B cell (primary cell): Measurements from ENCODE around the gene BCO2. TPM values are rescaled to one million over a fixed set of nuclear protein-coding genes. Genes with fewer than 3 reads are reported as not detected.

ENCODE experiments used
- ATAC-seq: fragments of 200-7000 bp; cut with Tn5 transposase; one replicate; pipeline ENCODE4 v1.10.0; 2021; ENCODE audit warnings: low read depth, mild to moderate bottlenecking, moderate number of reproducible peaks, moderate library complexity
- CTCF ChIA-PET: fragments of 350-600 bp; sonication (Branson Sonifier 250); formaldehyde crosslinking; loops from one replicate; lab custom pipeline; 2021; ENCODE audit warnings: antibody characterized with exemption, inconsistent platforms; lab: Charles Lee
- POLR2A ChIA-PET: fragments of 350-600 bp; sonication (Branson Sonifier 250); formaldehyde crosslinking; loops from one replicate; lab custom pipeline; 2021; ENCODE audit warnings: antibody characterized with exemption; lab: Charles Lee
- DNase-seq: peaks from one replicate; pipeline ENCODE4 v3.0.0; 2013
- H2AFZ ChIP-seq: 2 replicates; pipeline ENCODE4 v1.6.1; 2012; ENCODE audit warnings: mild to moderate bottlenecking, low read depth, low read length; ENCODE audit not compliant: insufficient read depth, poor library complexity, severe bottlenecking
- H3K27ac ChIP-seq, 2 donors: 1 replicate in 1 of 2; 2 replicates in 1 of 2; pipeline ENCODE4 v1.5.1; 2012 to 2013; ENCODE audit warnings: low read length in 2 of 2, mild to moderate bottlenecking in 2 of 2, moderate library complexity in 1 of 2
- H3K27me3 ChIP-seq, 4 experiments: fragments of 200-600 bp in 1 of 4; sonication (generic) in 1 of 4; replicated peaks in 1 of 4; 1 replicate in 2 of 4; 2 replicates in 2 of 4; pipeline versions ENCODE4 v1.6.1 to v1.7.0; 2013 to 2016; ENCODE audit warnings: low read length in 3 of 4, mild to moderate bottlenecking in 2 of 4, mixed read lengths in 1 of 4, moderate library complexity in 1 of 4; ENCODE audit not compliant: insufficient read depth in 4 of 4, control insufficient read depth in 3 of 4; ENCODE audit errors: control extremely low read depth in 1 of 4
- H3K36me3 ChIP-seq, 2 experiments: replicated peaks in 1 of 2; 1 replicate in 1 of 2; 2 replicates in 1 of 2; pipeline versions ENCODE4 v1.6.1 to v1.7.1; 2013; ENCODE audit warnings: low read length in 1 of 2; ENCODE audit not compliant: insufficient read depth in 2 of 2, control insufficient read depth in 1 of 2; ENCODE audit errors: control extremely low read depth in 1 of 2, extremely low read depth in 1 of 2
- H3K4me1 ChIP-seq, 2 donors: fragments of 200-600 bp in 1 of 2; sonication (generic) in 1 of 2; 1 replicate in 1 of 2; 2 replicates in 1 of 2; pipeline versions ENCODE4 v1.5.1 to v1.6.1; 2013 to 2017; ENCODE audit warnings: low read length in 2 of 2; ENCODE audit not compliant: control insufficient read depth in 2 of 2, insufficient read depth in 2 of 2
- H3K4me2 ChIP-seq: replicated peaks from 2 replicates; pipeline ENCODE3; 2012; ENCODE audit warnings: mild to moderate bottlenecking, low read depth, low read length; ENCODE audit not compliant: poor library complexity, severe bottlenecking
- H3K4me3 ChIP-seq, 5 experiments: fragments of 200-600 bp in 1 of 5; sonication (generic) in 1 of 5; 1 replicate in 3 of 5; 2 replicates in 2 of 5; pipeline versions ENCODE4 v1.5.1 to v1.7.0; 2011 to 2016; ENCODE audit warnings: low read length in 4 of 5, mild to moderate bottlenecking in 4 of 5, low read depth in 2 of 5, control low read depth in 1 of 5, moderate library complexity in 1 of 5; ENCODE audit not compliant: insufficient read depth in 1 of 5; ENCODE audit errors: control extremely low read depth in 1 of 5, extremely low read depth in 1 of 5
- H3K79me2 ChIP-seq: fragments of 200-600 bp; sonication (generic); one replicate; pipeline ENCODE4 v1.6.0; 2016; ENCODE audit warnings: low read length; ENCODE audit not compliant: control insufficient read depth, insufficient read depth
- H3K9ac ChIP-seq: fragments of 200-600 bp; sonication (generic); 2 replicates; pipeline ENCODE4 v1.6.1; 2017; ENCODE audit warnings: mild to moderate bottlenecking, low read length, moderate library complexity
- H3K9me3 ChIP-seq, 3 donors: one replicate each; pipeline versions ENCODE4 v1.6.1 to v1.7.1; 2013; ENCODE audit warnings: low read length in 2 of 3; ENCODE audit not compliant: control insufficient read depth in 2 of 3, insufficient read depth in 1 of 3; ENCODE audit errors: control extremely low read depth in 1 of 3
- H4K20me1 ChIP-seq: 2 replicates; pipeline ENCODE4 v1.6.0; 2012; ENCODE audit warnings: mild to moderate bottlenecking, low read length; ENCODE audit not compliant: insufficient read depth, control insufficient read depth, poor library complexity, severe bottlenecking
- H3K27ac Mint-ChIP-seq: one replicate; pipeline ENCODE4 v1.8.0; 2021; ENCODE audit warnings: mixed read lengths
- H3K27me3 Mint-ChIP-seq: one replicate; pipeline ENCODE4 v1.8.0; 2021; ENCODE audit warnings: mixed read lengths
- H3K4me1 Mint-ChIP-seq: one replicate; pipeline ENCODE4 v1.8.0; 2021; ENCODE audit warnings: mixed read lengths
- H3K4me3 Mint-ChIP-seq: one replicate; pipeline ENCODE4 v1.8.0; 2021; ENCODE audit warnings: mixed read lengths
- H3K9me3 Mint-ChIP-seq: one replicate; pipeline ENCODE4 v1.8.0; 2022; ENCODE audit warnings: mixed read lengths; ENCODE audit not compliant: insufficient read depth
- EZH2 ChIP-seq: IDR thresholded peaks from 2 replicates; pipeline ENCODE4 v1.6.1; 2012; ENCODE audit warnings: borderline replicate concordance, low read depth, mild to moderate bottlenecking, moderate library complexity, low read length; ENCODE audit not compliant: insufficient read depth, poor library complexity, severe bottlenecking
- WGBS: methylation state at CpG from one replicate; pipeline ENCODE4 v1.1.5; 2013; ENCODE audit warnings: missing lambda C conversion rate; ENCODE audit not compliant: insufficient coverage; 5-methylcytosine and 5-hydroxymethylcytosine counted together
- intact Hi-C: fragments of 100-400 bp; cut with micrococcal nuclease; formaldehyde crosslinking; loops from one replicate; pipeline ENCODE4 v1.10.0; 2022
- polyA plus RNA-seq: library from polyadenylated mRNA; depleted of rRNA; stranded (reverse); fragments of >200 nt; gene quantifications from 2 replicates; pipeline ENCODE4 v1.2.3, GENCODE V29; 2012
- total RNA-seq, 2 donors: library from RNA; stranded (reverse); fragments of 120-200 nt in 1 of 2; gene quantifications; 1 replicate in 1 of 2; 2 replicates in 1 of 2; pipeline versions ENCODE4 v1.2.3 to v1.2.4, GENCODE V29; 2013 to 2022
- TF ChIP-seq, protein P1 (sequence below): fragments of 200-600 bp; IDR thresholded peaks from one replicate; pipeline ENCODE4 v1.8.0; 2022; ENCODE audit warnings: antibody characterized with exemption, mild to moderate bottlenecking

BCO2 gene
- total and polyA plus RNA-seq, 2 donors (not counting 1 experiment from before 2014, with no cell fraction given) = 1.7 to 1.8 TPM

DNA sequence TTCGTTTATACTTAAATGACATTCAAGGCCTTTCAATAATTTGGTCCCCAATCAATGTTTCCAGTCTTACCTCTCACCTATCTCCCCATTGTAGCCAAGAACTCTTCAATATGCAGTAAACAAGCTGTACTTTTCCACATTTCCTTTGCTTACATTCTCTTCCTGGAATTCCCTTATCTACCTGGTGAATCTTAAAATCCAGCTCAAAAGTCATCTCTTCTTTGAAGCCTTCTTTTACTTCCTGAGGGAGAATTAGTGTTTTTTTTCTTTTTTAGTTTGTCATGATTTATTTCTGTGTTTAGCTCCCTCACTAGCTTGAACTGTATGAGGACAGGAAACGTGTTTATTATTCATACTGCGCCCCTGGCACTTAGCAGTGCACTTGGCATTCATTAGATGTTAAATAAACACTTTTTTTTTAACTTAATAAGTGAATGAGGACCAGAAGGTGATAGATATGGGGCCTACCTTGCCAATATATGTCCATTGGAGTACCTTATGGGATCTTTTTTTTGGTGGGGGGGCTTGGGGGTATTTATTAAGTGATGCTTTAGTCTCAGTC, 46.0 kb downstream of the BCO2 start:
- intact Hi-C loops = loop anchor here (10.0 kb wide), 1 partner anchor 1787 kb away; no protein-coding TSS in a partner anchor
- H3K4me3 Mint-ChIP-seq = no peak overlapping the region
- no peaks in the 10 kb centered on the region for H3K27me3 Mint-ChIP-seq
- no peak for TF ChIP-seq EZH2
- TF ChIP-seq, protein P1, sequence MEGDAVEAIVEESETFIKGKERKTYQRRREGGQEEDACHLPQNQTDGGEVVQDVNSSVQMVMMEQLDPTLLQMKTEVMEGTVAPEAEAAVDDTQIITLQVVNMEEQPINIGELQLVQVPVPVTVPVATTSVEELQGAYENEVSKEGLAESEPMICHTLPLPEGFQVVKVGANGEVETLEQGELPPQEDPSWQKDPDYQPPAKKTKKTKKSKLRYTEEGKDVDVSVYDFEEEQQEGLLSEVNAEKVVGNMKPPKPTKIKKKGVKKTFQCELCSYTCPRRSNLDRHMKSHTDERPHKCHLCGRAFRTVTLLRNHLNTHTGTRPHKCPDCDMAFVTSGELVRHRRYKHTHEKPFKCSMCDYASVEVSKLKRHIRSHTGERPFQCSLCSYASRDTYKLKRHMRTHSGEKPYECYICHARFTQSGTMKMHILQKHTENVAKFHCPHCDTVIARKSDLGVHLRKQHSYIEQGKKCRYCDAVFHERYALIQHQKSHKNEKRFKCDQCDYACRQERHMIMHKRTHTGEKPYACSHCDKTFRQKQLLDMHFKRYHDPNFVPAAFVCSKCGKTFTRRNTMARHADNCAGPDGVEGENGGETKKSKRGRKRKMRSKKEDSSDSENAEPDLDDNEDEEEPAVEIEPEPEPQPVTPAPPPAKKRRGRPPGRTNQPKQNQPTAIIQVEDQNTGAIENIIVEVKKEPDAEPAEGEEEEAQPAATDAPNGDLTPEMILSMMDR = no peak
- DNase-seq (no peak), ATAC-seq (no peak)
- Histone ChIP-seq H4K20me1 (no peaks in the 10 kb centered on the region), H3K4me2 (no peak overlapping the region), H3K4me3 (no peak overlapping the region), H3K79me2 (no peaks in the 10 kb centered on the region), H3K36me3 (no peaks in the 10 kb centered on the region), H3K27me3 (no peaks in the 10 kb centered on the region), H2AFZ (no peak overlapping the region), H3K27ac (no peak overlapping the region), H3K9ac (no peak overlapping the region), H3K9me3 (peaks cover 0 to 3% (median 0%) of the 10 kb centered on the region in 3 donors), H3K4me1 (peaks cover 0 to 13% of the 10 kb centered on the region in 2 donors)
- H3K9me3 Mint-ChIP-seq = no peaks in the 10 kb centered on the region
- H3K27ac Mint-ChIP-seq = no peak overlapping the region
- peaks cover 10% of the 10 kb centered on the region for H3K4me1 Mint-ChIP-seq
- no CpG with 5 or more reads among the region's 3 CpGs for WGBS
- ChIA-PET CTCF (interaction anchor here (0.7 to 20.4 kb wide), 9 partner anchors 10 to 1895 kb away, joined by 3 to 471 read pairs (median 5); no protein-coding TSS in a partner anchor), POLR2A (interaction anchor here (1.2 kb wide), 1 partner anchor 59 kb away, joined by 4 read pairs; no protein-coding TSS in a partner anchor)

DNA sequence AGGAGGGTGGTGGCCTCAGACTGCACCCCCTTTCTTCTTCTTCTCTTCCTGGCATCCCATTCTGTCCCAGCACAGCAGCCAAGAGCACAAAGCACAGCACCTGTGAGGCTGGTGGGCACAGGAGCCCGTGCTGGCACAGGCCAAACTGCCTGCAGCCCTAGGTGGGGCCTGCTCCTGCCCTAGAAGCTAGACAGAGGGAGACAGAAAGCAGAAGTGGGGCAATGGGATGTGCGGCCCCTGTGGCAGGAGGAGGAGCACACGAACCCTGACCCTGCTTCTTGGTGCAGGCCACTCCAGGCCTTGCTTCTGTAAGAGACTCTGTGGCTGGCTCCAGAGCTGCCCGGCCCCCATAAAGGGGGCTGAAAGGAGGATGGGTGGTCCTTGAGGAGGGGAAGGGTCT, 47.0 kb downstream of the BCO2 start:
- no peak for DNase-seq
- H3K4me2 ChIP-seq = no peak overlapping the region
- Mint-ChIP-seq H3K4me1 (peaks cover 17% of the 10 kb centered on the region), H3K4me3 (no peak overlapping the region), H3K27ac (no peak overlapping the region), H3K9me3 (no peaks in the 10 kb centered on the region), H3K27me3 (no peaks in the 10 kb centered on the region)
- H3K27ac ChIP-seq = no peak overlapping the region
- H3K4me1 ChIP-seq = peaks cover 5 to 19% of the 10 kb centered on the region in 2 donors
- POLR2A ChIA-PET = no interaction called here
- no peak for ATAC-seq
- 83% methylated on average over 3 of the region's 4 CpGs for WGBS
- TF ChIP-seq, protein P1 = no peak
- TF ChIP-seq EZH2 = no peak
- no peak overlapping the region for H2AFZ ChIP-seq
- H3K27me3 ChIP-seq = no peaks in the 10 kb centered on the region
- peaks cover 0 to 3% (median 0%) of the 10 kb centered on the region in 3 donors for H3K9me3 ChIP-seq
- H3K4me3 ChIP-seq = no peak overlapping the region
- CTCF ChIA-PET = interaction anchor here (0.6 to 20.4 kb wide), 4 partner anchors 58 to 1565 kb away, joined by 3 to 471 read pairs (median 5); no protein-coding TSS in a partner anchor
- no peaks in the 10 kb centered on the region for H3K36me3 ChIP-seq
- intact Hi-C loops = loop anchor here (10.0 kb wide), 1 partner anchor 1788 kb away; no protein-coding TSS in a partner anchor
- H4K20me1 ChIP-seq = no peaks in the 10 kb centered on the region
- peaks cover 8% of the 10 kb centered on the region for H3K79me2 ChIP-seq
- H3K9ac ChIP-seq = no peak overlapping the region
